ENCODE measurements around the gene FRMPD2. TPM values are rescaled to one million over a fixed set of nuclear protein-coding genes. Genes with fewer than 3 reads are reported as not detected.

FRMPD2 gene
- total and polyA plus RNA-seq, 2 donors (not counting 3 experiments of a cell fraction or from before 2014, with no cell fraction given), result 0.42 TPM; not detected in 1

GRCh38 chr10:48240196-48240595, 34.3 kb downstream of the FRMPD2 start:
- Histone ChIP-seq H3K27ac (ENCODE audit: insufficient read depth, low read depth, low read length) (no peak overlapping the region), H3K79me2 (ENCODE audit: control insufficient read depth, insufficient read depth, low read length) (no peaks in the 10 kb centered on the region), H3K4me1 (ENCODE audit: control insufficient read depth, extremely low read depth, insufficient read depth, low read length) (no peaks in the 10 kb centered on the region), H3K9me1 (replicated peaks; ENCODE audit: control insufficient read depth, extremely low read depth, insufficient read depth, low read length) (no peaks in the 10 kb centered on the region), H3K27me3 (ENCODE audit: control insufficient read depth in 2 of 2, insufficient read depth in 2 of 2, low read length in 2 of 2) (no peaks in the 10 kb centered on the region), H3K4me3 (replicated peaks in 1 of 3; ENCODE audit: insufficient read depth in 1 of 3, low read depth in 1 of 3, low read length in 3 of 3) (no peak overlapping the region), H3K9ac (replicated peaks; ENCODE audit: extremely low read depth, insufficient read depth, low read length) (no peak overlapping the region), H3K9me3 (replicated peaks; ENCODE audit: control insufficient read depth, insufficient read depth, low read length) (no peaks in the 10 kb centered on the region), H3K4me2 (ENCODE audit: insufficient read depth, low read length) (no peak overlapping the region), H3K36me3 (ENCODE audit: control insufficient read depth in 2 of 2, extremely low read depth in 1 of 2, insufficient read depth in 2 of 2, low read length in 2 of 2) (no peaks in the 10 kb centered on the region), H2AFZ (ENCODE audit: low read depth, low read length) (no peak overlapping the region), H4K20me1 (replicated peaks; ENCODE audit: control insufficient read depth, extremely low read depth, insufficient read depth, low read length) (no peaks in the 10 kb centered on the region)
- TF ChIP-seq CTCF (IDR thresholded peaks at IDR 0.05; ENCODE audit: extremely low read depth in 1 of 2, insufficient read depth in 1 of 2, low read depth in 1 of 2, low read length in 2 of 2), result no peak
- no peak for TF ChIP-seq GATA2 (IDR thresholded peaks at IDR 0.05; ENCODE audit: insufficient read depth, insufficient read length, low read depth, low read length)
- TF ChIP-seq MYC (IDR thresholded peaks at IDR 0.05; ENCODE audit: low read depth, low read length), result no peak
- TF ChIP-seq POLR2AphosphoS5 (IDR thresholded peaks at IDR 0.05; ENCODE audit: insufficient read depth, low read depth, low read length), result no peak
- no peak for TF ChIP-seq EZH2 (IDR thresholded peaks at IDR 0.05; ENCODE audit: borderline replicate concordance, low read depth, low read length, severe bottlenecking)
- TF ChIP-seq JUN (IDR thresholded peaks at IDR 0.05; ENCODE audit: borderline replicate concordance, insufficient read depth, insufficient read length, low read depth), result no peak
- no peak for TF ChIP-seq MAX (IDR thresholded peaks at IDR 0.05; ENCODE audit: insufficient read depth, insufficient read length)
- no peak for TF ChIP-seq POLR2A (IDR thresholded peaks at IDR 0.05; ENCODE audit: low read depth, low read length)
- dilution Hi-C loops (cut with MboI; ENCODE audit: extremely low pct_ligation_motif_present, low sequenced_read_pairs) (no loop called here), intact Hi-C loops (cut with micrococcal nuclease) (no loop called here)
- BruUV-seq (replicated peaks), result no TSS peak
- POLR2A ChIA-PET, result no interaction called here
- CTCF ChIA-PET, result interaction anchor here (0.8 kb wide), 1 partner anchor 50 kb away, joined by 3 read pairs; no protein-coding TSS in a partner anchor
- FAIRE-seq, result no peak
- DNase-seq (ENCODE audit: low read depth, low spot score), result no peak

Data from endothelial cell of umbilical vein (primary cell).